Measurements from ENCODE around the gene OAT. TPM values are rescaled to one million over a fixed set of nuclear protein-coding genes. Genes with fewer than 3 reads are reported as not detected.

The OAT gene
- total and polyA plus RNA-seq, 10 of the 15 experiments (the other 5 are each of a cell fraction or from before 2014, with no cell fraction given), result 1.2 to 9.8 (median 1.6) TPM

DNA sequence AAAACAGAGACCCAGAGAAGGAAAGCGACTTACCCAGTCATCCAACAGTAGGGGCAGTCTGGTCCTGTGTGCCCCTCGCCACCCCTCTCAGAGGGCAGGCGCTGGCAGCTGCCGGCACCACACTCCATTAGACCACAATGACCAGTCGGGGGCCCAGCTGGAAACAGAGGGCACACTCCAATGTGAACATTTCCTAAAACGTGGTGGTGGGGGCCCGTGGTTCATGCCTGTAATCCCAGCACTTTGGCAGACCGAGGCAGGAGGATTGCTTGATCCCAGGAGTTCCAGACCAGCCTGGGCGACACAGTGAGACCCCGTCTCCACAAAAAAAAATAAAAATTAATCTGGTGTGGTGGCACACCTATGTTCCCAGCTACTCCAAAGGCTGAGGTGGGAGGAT is 912 bp upstream of the OAT start:
- H3K27me3 ChIP-seq (replicated peaks in 1 of 2; ENCODE audit: control insufficient read depth in 2 of 2, insufficient read depth in 2 of 2, low read length in 1 of 2), result 0 out of 4 replicates have a peak, but pooled peaks cover 0 to 6% of the 10 kb centered on the region in 2 experiments
- SMC1A ChIA-PET (ENCODE audit: uncharacterized antibody, unreplicated experiment), result no interaction called here
- no TSS peak for BruUV-seq (replicated peaks)
- H3K9me3 ChIP-seq (replicated peaks; ENCODE audit: control insufficient read depth, insufficient read depth, low read length), result no peaks in the 10 kb centered on the region; the same call in 2 of the 3 replicates
- DNase-seq (ENCODE audit: low read depth, low spot score) (no peak), FAIRE-seq (no peak), ATAC-seq (no peak)
- H4K20me1 ChIP-seq (ENCODE audit: control insufficient read depth, insufficient read depth), result no peaks in the 10 kb centered on the region
- H3K4me2 ChIP-seq (ENCODE audit: control insufficient read depth, insufficient read depth), result no peak overlapping the region
- H3K4me1 ChIP-seq (ENCODE audit: control insufficient read depth, insufficient read depth, low read length), result no peaks in the 10 kb centered on the region
- whole genome bisulfite sequencing (ENCODE audit: insufficient coverage, insufficient replicate concordance, low lambda C conversion rate, missing lambda C conversion rate), result 79% methylated on average over 10 of the region's 10 CpGs
- RAD21 ChIA-PET (ENCODE audit: unreplicated experiment), result no interaction called here
- H3K36me3 ChIP-seq (ENCODE audit: control insufficient read depth in 2 of 2, insufficient read depth in 2 of 2, low read length in 1 of 2), result no peaks in the 10 kb centered on the region
- intact Hi-C loops (cut with micrococcal nuclease; ENCODE audit: unreplicated experiment), result no loop called here
- POLR2A ChIA-PET, result no interaction called here
- CTCF ChIA-PET, result interaction anchor here (1.4 kb wide), 1 partner anchor 16 kb away, joined by 4 read pairs; no protein-coding TSS in a partner anchor
- H3K79me2 ChIP-seq (ENCODE audit: control insufficient read depth, insufficient read depth, low read length), result no peaks in the 10 kb centered on the region
- in situ Hi-C loops (cut with MboI), result no loop called here
- no peak overlapping the region for H2AFZ ChIP-seq (ENCODE audit: control insufficient read depth, low read depth, low read length)
- no peak overlapping the region for H3K9ac ChIP-seq (ENCODE audit: control insufficient read depth, insufficient read depth, low read length)
- no peak overlapping the region for H3K4me3 ChIP-seq
- TF ChIP-seq, protein P1, sequence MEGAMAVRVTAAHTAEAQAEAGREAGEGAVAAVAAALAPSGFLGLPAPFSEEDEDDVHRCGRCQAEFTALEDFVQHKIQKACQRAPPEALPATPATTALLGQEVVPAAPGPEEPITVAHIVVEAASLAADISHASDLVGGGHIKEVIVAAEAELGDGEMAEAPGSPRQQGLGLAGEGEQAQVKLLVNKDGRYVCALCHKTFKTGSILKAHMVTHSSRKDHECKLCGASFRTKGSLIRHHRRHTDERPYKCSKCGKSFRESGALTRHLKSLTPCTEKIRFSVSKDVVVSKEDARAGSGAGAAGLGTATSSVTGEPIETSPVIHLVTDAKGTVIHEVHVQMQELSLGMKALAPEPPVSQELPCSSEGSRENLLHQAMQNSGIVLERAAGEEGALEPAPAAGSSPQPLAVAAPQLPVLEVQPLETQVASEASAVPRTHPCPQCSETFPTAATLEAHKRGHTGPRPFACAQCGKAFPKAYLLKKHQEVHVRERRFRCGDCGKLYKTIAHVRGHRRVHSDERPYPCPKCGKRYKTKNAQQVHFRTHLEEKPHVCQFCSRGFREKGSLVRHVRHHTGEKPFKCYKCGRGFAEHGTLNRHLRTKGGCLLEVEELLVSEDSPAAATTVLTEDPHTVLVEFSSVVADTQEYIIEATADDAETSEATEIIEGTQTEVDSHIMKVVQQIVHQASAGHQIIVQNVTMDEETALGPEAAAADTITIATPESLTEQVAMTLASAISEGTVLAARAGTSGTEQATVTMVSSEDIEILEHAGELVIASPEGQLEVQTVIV (IDR thresholded peaks at IDR 0.05; ENCODE audit: borderline replicate concordance, partially characterized antibody), result no peak
- TF ChIP-seq ZNF274 (IDR thresholded peaks at IDR 0.05; ENCODE audit: insufficient read depth, insufficient read length) (no peak), KAT2A (conservative IDR thresholded peaks at IDR 0.05; ENCODE audit: control insufficient read depth, low read depth, low read length) (no peak), CREB1 (IDR thresholded peaks at IDR 0.05; ENCODE audit: low read depth) (no peak), EP300 (IDR thresholded peaks at IDR 0.05; ENCODE audit: borderline replicate concordance in 1 of 2, control insufficient read depth in 1 of 2, low read depth in 2 of 2, low read length in 2 of 2) (no peak), YBX1 (IDR thresholded peaks at IDR 0.05) (no peak), BCL11A (IDR thresholded peaks at IDR 0.05; ENCODE audit: low read depth, low read length) (no peak)
- no peak overlapping the region for H3K27ac ChIP-seq (ENCODE audit: control insufficient read depth, insufficient read depth)

Measured in GM12878 (cell line).